Neutrophil (primary cell): ENCODE measurements around the gene USP7.

Source experiments
- H3K27ac ChIP-seq: fragments of 200-600 bp; sonication (generic); 2 replicates; pipeline ENCODE4 v1.5.1; 2016; ENCODE audit warnings: mild to moderate bottlenecking, moderate library complexity
- H3K27me3 ChIP-seq: fragments of 200-600 bp; sonication (generic); 2 replicates; pipeline ENCODE4 v1.6.0; 2016; ENCODE audit warnings: mild to moderate bottlenecking
- H3K36me3 ChIP-seq: fragments of 200-600 bp; sonication (generic); 2 replicates; pipeline ENCODE4 v1.5.1; 2017
- H3K4me1 ChIP-seq, 2 experiments: fragments of 200-600 bp in 1 of 2; sonication (generic) in 1 of 2; 1 replicate in 1 of 2; 2 replicates in 1 of 2; pipeline versions ENCODE4 v1.5.1 to v1.6.1; 2013 to 2016; ENCODE audit warnings: low read depth in 1 of 2, low read length in 1 of 2, mild to moderate bottlenecking in 1 of 2, moderate library complexity in 1 of 2; ENCODE audit not compliant: control insufficient read depth in 1 of 2, insufficient read depth in 1 of 2
- H3K4me3 ChIP-seq, 2 experiments: fragments of 200-600 bp in 1 of 2; sonication (generic) in 1 of 2; 1 replicate in 1 of 2; 2 replicates in 1 of 2; pipeline ENCODE4 v1.5.1; 2013 to 2016; ENCODE audit warnings: low read depth in 1 of 2, low read length in 1 of 2, mild to moderate bottlenecking in 1 of 2, moderate library complexity in 1 of 2
- H3K9me3 ChIP-seq: fragments of 200-600 bp; sonication (generic); 2 replicates; pipeline ENCODE4 v1.5.1; 2016
- TF ChIP-seq, protein P1 (sequence below): fragments of 200-600 bp; sonication (generic); IDR thresholded peaks from 2 replicates; pipeline ENCODE4 v1.5.1; 2016; ENCODE audit warnings: antibody characterized with exemption

USP7 gene

DNA sequence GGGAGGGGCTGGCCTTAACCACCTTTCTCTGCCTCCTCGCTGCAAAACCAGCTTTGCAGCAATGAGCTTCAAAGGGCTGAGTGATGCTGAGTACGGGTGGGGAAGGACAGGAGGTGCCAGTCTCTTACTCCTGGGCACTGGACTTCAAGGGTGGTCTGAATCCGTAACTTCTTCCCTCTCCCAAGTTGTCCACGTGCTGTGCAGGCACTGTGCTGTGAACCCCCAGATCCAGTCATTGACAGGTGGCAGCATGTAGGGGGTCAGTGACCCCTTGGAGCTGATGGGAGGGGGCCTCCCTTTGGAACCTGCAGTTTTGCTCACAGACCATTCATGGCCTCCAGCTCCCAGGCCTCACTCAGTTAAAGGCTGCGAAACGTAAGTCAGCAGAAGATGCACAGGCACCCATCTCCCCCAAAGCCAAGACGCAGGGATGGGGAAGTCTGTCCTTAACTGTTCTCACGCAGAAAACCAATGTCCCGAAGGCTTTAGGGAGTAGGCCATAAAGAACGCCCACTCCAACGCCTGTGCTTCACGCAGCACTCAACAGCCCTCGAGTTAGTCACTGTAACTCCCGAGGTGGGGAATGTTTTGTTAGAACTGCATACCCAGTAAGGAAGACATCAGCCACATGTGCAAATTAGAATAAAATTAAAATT is 73.7 kb downstream of the USP7 start:
- Histone ChIP-seq H3K4me3 (no peak overlapping the region), H3K27ac (no peak overlapping the region), H3K27me3 (peaks cover 25% of the 10 kb centered on the region), H3K4me1 (no peaks in the 10 kb centered on the region), H3K9me3 (no peaks in the 10 kb centered on the region), H3K36me3 (peaks cover 61% of the 10 kb centered on the region)
- TF ChIP-seq, protein P1, sequence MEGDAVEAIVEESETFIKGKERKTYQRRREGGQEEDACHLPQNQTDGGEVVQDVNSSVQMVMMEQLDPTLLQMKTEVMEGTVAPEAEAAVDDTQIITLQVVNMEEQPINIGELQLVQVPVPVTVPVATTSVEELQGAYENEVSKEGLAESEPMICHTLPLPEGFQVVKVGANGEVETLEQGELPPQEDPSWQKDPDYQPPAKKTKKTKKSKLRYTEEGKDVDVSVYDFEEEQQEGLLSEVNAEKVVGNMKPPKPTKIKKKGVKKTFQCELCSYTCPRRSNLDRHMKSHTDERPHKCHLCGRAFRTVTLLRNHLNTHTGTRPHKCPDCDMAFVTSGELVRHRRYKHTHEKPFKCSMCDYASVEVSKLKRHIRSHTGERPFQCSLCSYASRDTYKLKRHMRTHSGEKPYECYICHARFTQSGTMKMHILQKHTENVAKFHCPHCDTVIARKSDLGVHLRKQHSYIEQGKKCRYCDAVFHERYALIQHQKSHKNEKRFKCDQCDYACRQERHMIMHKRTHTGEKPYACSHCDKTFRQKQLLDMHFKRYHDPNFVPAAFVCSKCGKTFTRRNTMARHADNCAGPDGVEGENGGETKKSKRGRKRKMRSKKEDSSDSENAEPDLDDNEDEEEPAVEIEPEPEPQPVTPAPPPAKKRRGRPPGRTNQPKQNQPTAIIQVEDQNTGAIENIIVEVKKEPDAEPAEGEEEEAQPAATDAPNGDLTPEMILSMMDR = no peak

DNA sequence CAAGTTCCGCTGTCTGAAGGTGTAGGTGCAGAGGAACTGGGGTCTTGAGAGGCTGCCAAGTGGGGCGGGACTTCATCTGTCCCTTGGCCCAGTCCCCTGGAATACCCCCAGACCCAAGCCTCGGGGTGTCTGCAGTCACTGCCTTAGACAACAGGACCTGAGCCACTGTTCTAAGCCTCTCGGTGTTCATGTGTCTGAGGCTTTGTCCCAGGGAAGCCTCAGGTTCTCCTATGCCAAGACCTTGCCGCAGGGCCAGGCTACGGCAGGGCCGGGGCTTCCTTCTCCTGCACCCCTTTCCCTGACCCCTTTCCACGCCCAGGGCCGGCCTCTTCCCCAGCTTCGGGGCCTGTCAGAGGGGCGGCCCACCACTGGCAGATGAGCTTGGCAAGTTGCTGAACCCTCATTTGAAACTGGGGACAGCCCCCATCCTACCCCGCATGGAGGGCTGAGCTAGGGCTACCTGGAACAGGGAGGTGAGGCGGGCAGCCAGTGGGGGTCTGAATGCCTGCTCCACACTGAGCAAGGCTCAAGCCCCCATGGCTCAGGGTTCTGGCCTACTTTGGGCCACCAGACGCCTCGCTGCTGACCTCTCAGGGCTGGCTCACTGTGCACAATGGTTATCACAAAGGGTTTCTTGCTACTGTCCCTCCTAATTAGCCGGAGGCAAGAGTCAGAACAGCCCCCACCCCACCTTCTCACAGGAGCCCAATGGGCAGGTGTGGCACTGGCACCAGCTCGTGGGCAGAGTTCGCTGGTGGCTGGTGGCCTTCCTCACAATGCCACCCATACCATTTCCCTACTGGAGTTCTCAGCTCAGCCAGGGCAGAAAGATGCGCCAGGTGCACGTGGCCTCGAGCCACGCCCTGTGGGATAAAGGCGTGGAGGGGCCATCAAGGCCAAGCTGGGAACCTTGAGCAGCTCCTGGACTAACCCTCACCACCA is 74.5 kb downstream of the USP7 start:
- H3K4me1 ChIP-seq = no peaks in the 10 kb centered on the region
- H3K9me3 ChIP-seq = no peaks in the 10 kb centered on the region
- peaks cover 33% of the 10 kb centered on the region for H3K27me3 ChIP-seq
- H3K27ac ChIP-seq = no peak overlapping the region
- TF ChIP-seq, protein P1 = no peak
- H3K36me3 ChIP-seq = peaks cover 53% of the 10 kb centered on the region
- no peak overlapping the region for H3K4me3 ChIP-seq

GRCh38 chr16:8887952-8888560 is 75.7 kb downstream of the USP7 start:
- H3K4me1 ChIP-seq = no peaks in the 10 kb centered on the region
- TF ChIP-seq, protein P1 = no peak
- no peak overlapping the region for H3K4me3 ChIP-seq
- H3K9me3 ChIP-seq = no peaks in the 10 kb centered on the region
- H3K27me3 ChIP-seq = peaks cover 33% of the 10 kb centered on the region
- peaks cover 41% of the 10 kb centered on the region for H3K36me3 ChIP-seq
- no peak overlapping the region for H3K27ac ChIP-seq

GRCh38 chr16:8887431-8887765 is 76.3 kb downstream of the USP7 start:
- H3K27ac ChIP-seq = no peak overlapping the region
- no peaks in the 10 kb centered on the region for H3K4me1 ChIP-seq
- H3K36me3 ChIP-seq = peaks cover 35% of the 10 kb centered on the region
- no peaks in the 10 kb centered on the region for H3K9me3 ChIP-seq
- no peak overlapping the region for H3K4me3 ChIP-seq
- peaks cover 33% of the 10 kb centered on the region for H3K27me3 ChIP-seq
- TF ChIP-seq, protein P1 = no peak

DNA sequence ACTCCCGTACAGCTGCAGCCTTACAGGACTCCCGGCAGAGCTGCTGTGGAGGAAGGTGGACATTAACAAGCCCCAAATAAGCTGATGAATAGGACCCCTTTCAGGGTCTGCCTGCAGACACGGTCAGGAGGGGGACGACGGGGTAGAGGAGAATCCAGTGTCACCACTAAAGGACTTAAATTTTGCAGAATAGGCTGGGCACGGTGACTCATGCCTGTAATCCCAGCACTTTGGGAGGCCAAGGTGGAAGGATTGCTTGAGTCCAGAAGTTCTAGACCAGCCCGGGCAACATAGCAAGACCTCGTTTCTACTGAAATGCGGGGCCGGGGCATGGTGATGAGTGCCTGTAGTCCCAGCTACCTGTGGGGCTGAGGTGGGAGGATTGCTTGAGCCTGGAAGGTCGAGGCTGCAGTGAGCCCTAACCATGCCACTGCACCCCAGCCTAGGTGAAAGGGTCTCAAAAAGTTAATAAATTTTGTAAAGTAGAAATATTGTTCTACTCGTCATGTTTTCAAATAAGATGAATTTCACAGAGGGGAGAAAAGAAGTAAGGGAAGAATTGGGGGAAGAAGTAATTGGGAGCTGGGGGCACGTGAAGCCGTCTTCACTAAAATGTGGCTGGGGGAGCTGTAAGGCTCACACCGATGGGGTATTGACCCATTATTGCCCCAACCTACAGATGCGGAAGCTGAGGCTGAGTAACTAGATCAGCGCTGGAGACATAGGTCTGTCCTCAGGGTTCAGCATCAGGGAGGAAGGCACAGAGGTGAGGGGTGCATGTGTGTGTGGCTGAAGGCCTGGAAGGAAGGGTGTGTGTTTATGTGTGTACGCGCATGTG is 76.9 kb downstream of the USP7 start:
- Histone ChIP-seq H3K27me3 (peaks cover 33% of the 10 kb centered on the region), H3K4me1 (no peaks in the 10 kb centered on the region), H3K27ac (no peak overlapping the region), H3K36me3 (peaks cover 29% of the 10 kb centered on the region), H3K4me3 (no peak overlapping the region), H3K9me3 (no peaks in the 10 kb centered on the region)
- TF ChIP-seq, protein P1 = no peak
